A673 (cell line): ENCODE results near the gene ABI2. TPM values are rescaled to one million over a fixed set of nuclear protein-coding genes. Genes with fewer than 3 reads are reported as not detected.

Source experiments
- BruUV-seq: library from RNA; stranded (reverse); fragments of 400-500 nt; replicated peaks from 2 replicates; lab custom pipeline; 2021; lab: Mats Ljungman, UMichigan
- CTCF ChIA-PET: fragments of 300-600 bp; sonication (Branson Sonifier 250); formaldehyde crosslinking; loops from one replicate; lab custom pipeline; 2022; ENCODE audit warnings: antibody characterized with exemption; lab: Charles Lee
- POLR2A ChIA-PET: fragments of 300-600 bp; sonication (Branson Sonifier 250); formaldehyde crosslinking; loops from one replicate; lab custom pipeline; 2022; ENCODE audit warnings: antibody characterized with exemption; ENCODE audit not compliant: low non-redundant PET; lab: Charles Lee
- DNase-seq: peaks from one replicate; pipeline ENCODE4 v3.0.0-alpha.2; 2015; ENCODE audit warnings: low spot score
- H3K27ac ChIP-seq: fragments of 200-600 bp; sonication (generic); 2 replicates; pipeline ENCODE4 v1.5.1; 2016; ENCODE audit warnings: mixed run types, low read depth, mild to moderate bottlenecking, mixed read lengths, antibody characterized with exemption, low read length; ENCODE audit not compliant: poor library complexity, severe bottlenecking
- H3K27me3 ChIP-seq: fragments of 200-600 bp; sonication (generic); replicated peaks from 2 replicates; pipeline ENCODE4 v1.6.1; 2017; ENCODE audit warnings: mixed run types, low read depth, mild to moderate bottlenecking, mixed read lengths, antibody characterized with exemption, low read length; ENCODE audit not compliant: insufficient read depth, poor library complexity
- H3K36me3 ChIP-seq: fragments of 200-600 bp; sonication (generic); 2 replicates; pipeline ENCODE4 v1.6.1; 2016; ENCODE audit warnings: mixed run types, mild to moderate bottlenecking, mixed read lengths, antibody characterized with exemption, low read length; ENCODE audit not compliant: insufficient read depth, poor library complexity, severe bottlenecking
- H3K4me1 ChIP-seq: fragments of 200-600 bp; sonication (generic); 2 replicates; pipeline ENCODE4 v1.6.1; 2017; ENCODE audit warnings: mixed run types, mild to moderate bottlenecking, mixed read lengths, antibody characterized with exemption, low read length; ENCODE audit not compliant: insufficient read depth, poor library complexity, severe bottlenecking
- H3K4me3 ChIP-seq: fragments of 200-600 bp; sonication (generic); 2 replicates; pipeline ENCODE4 v1.5.1; 2016; ENCODE audit warnings: low read depth, mixed run types, mild to moderate bottlenecking, mixed read lengths, low read length; ENCODE audit not compliant: poor library complexity, severe bottlenecking
- H3K9me3 ChIP-seq: fragments of 200-600 bp; sonication (generic); 2 replicates; pipeline ENCODE4 v1.6.1; 2016; ENCODE audit warnings: mixed run types, low read depth, mild to moderate bottlenecking, mixed read lengths, antibody characterized with exemption, low read length; ENCODE audit not compliant: poor library complexity, severe bottlenecking
- EZH2 ChIP-seq: fragments of 200-600 bp; sonication (generic); IDR thresholded peaks from 2 replicates; pipeline ENCODE4 v1.6.1; 2017; ENCODE audit warnings: borderline replicate concordance, low read depth, mild to moderate bottlenecking, mixed read lengths, antibody characterized with exemption, low read length; ENCODE audit not compliant: poor library complexity, severe bottlenecking
- intact Hi-C: fragments of 100-400 bp; cut with micrococcal nuclease; formaldehyde crosslinking; loops from one replicate; pipeline ENCODE4 v1.10.0; 2022; ENCODE audit not compliant: unreplicated experiment
- total RNA-seq: library from RNA; stranded (reverse); gene quantifications from 2 replicates; pipeline ENCODE4 v1.2.3, GENCODE V29; 2021
- TF ChIP-seq, protein P1 (sequence below): fragments of 300-800, 200-600 bp; sonication (generic); conservative IDR thresholded peaks from 2 replicates; pipeline ENCODE4 v1.5.1; 2017; ENCODE audit warnings: low read depth, mild to moderate bottlenecking, antibody characterized with exemption, low read length, moderate library complexity, mixed read lengths

ABI2 gene
- total RNA-seq, 1 experiment from 2014 or later: 134 TPM

DNA sequence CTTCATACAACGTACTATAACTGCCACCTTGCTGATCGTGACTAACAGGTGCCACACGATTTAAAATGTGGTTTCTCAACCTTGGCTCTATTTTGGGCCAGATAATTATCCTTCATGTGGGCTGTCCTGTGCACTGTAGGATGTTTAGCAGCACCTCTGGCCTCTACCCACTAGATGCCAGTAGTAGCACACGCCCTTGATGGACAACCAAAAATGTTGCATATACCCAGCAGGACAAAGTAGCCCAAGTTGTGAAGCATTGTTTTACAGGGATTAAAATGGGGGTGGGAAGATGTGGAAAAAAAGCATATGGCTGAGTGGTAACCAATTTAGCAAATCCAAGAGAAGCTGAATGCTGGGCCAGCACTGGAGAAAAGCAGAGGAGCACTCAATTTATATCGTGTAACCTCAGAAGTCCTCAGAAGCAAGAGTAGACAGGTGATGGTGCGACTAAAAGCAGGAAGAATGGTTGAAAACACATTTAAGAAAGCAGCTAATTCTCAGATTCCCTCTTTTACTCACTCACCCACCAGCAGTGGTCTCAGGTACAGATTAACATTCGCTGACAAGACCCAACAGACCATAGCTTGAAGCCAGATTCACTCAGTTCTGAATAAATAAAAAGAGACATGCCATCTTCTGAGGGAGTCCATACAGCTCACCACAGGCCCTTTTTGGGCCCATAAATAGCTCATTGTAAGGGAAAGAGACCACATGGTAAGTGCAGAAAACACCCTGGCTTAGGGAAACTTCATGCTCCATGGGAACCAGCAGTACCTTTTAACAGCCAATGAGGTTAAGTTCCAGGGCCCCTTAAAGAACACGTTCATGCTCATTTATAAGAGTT lies 156.3 kb downstream of the ABI2 start:
- DNase-seq: peak; percentile 40
- POLR2A ChIA-PET: no interaction called here
- H3K27me3 ChIP-seq: no peaks in the 10 kb centered on the region
- intact Hi-C loops: loop anchor here (5.0 kb wide), 2 partner anchors 168 to 333 kb away; no protein-coding TSS in a partner anchor
- no TSS peak for BruUV-seq
- H3K27ac ChIP-seq: no peak overlapping the region
- H3K36me3 ChIP-seq: peaks cover under 1% of the 10 kb centered on the region
- TF ChIP-seq EZH2: no peak
- TF ChIP-seq, protein P1, sequence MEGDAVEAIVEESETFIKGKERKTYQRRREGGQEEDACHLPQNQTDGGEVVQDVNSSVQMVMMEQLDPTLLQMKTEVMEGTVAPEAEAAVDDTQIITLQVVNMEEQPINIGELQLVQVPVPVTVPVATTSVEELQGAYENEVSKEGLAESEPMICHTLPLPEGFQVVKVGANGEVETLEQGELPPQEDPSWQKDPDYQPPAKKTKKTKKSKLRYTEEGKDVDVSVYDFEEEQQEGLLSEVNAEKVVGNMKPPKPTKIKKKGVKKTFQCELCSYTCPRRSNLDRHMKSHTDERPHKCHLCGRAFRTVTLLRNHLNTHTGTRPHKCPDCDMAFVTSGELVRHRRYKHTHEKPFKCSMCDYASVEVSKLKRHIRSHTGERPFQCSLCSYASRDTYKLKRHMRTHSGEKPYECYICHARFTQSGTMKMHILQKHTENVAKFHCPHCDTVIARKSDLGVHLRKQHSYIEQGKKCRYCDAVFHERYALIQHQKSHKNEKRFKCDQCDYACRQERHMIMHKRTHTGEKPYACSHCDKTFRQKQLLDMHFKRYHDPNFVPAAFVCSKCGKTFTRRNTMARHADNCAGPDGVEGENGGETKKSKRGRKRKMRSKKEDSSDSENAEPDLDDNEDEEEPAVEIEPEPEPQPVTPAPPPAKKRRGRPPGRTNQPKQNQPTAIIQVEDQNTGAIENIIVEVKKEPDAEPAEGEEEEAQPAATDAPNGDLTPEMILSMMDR: peak; percentile 49
- CTCF ChIA-PET: no interaction called here
- H3K4me1 ChIP-seq: no peaks in the 10 kb centered on the region
- no peaks in the 10 kb centered on the region for H3K9me3 ChIP-seq
- no peak overlapping the region for H3K4me3 ChIP-seq

- Histone ChIP-seq H3K36me3 (peaks cover 9% of the 10 kb centered on the region), H3K27me3 (no peaks in the 10 kb centered on the region), H3K27ac (no peak overlapping the region), H3K4me3 (no peak overlapping the region), H3K4me1 (no peaks in the 10 kb centered on the region), H3K9me3 (no peaks in the 10 kb centered on the region)
- POLR2A ChIA-PET: interaction anchor here (0.6 kb wide), 1 partner anchor 44 kb away, joined by 3 read pairs; no protein-coding TSS in a partner anchor
- BruUV-seq: no TSS peak
- CTCF ChIA-PET: no interaction called here
- no peak for TF ChIP-seq EZH2
- TF ChIP-seq, protein P1: no peak
- no peak for DNase-seq
- intact Hi-C loops: no loop called here
Observed at GRCh38 chr2:203489531-203489930, 161.3 kb downstream of the ABI2 start.

DNA sequence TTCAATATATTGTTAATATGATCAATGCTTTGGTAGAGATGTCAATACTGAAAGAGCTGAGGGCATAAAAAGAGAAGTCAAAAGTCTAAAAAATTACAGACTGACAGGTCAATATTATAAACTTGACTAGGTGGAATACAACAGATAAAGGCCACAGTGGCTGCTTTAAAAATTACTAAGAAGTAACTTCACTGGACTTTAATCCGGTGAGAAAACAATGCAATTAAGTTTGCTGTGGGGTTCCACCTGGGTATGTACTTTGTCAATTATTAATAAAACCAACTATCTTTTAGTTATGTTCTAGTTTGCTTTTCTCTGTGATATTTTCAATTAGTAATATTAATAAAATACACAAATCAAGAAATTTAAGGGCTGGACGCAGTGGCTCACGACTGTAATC lies 162.2 kb downstream of the ABI2 start:
- no peak for DNase-seq
- no peak overlapping the region for H3K4me3 ChIP-seq
- intact Hi-C loops: no loop called here
- no peak overlapping the region for H3K27ac ChIP-seq
- ChIA-PET CTCF (no interaction called here), POLR2A (interaction anchor here (0.6 kb wide), 1 partner anchor 43 kb away, joined by 3 read pairs; no protein-coding TSS in a partner anchor)
- TF ChIP-seq, protein P1: no peak
- no peak for TF ChIP-seq EZH2
- H3K27me3 ChIP-seq: no peaks in the 10 kb centered on the region
- H3K36me3 ChIP-seq: peaks cover 9% of the 10 kb centered on the region
- H3K9me3 ChIP-seq: no peaks in the 10 kb centered on the region
- H3K4me1 ChIP-seq: no peaks in the 10 kb centered on the region
- no TSS peak for BruUV-seq
